HepG2 (cell line): ENCODE measurements around the gene ALDH18A1. TPM values are rescaled to one million over a fixed set of nuclear protein-coding genes. Genes with fewer than 3 reads are reported as not detected.
A peak's percentile ranks its signal among the peaks of the same experiment; 100 is the strongest.

Experiments used
- EZH2 ChIP-seq: conservative IDR thresholded peaks from 2 replicates; pipeline ENCODE4 v1.6.1; 2012; ENCODE audit warnings: mild to moderate bottlenecking, low read depth, low read length, moderate library complexity
- FOXC1 ChIP-seq: sonication (generic); formaldehyde crosslinking; IDR thresholded peaks from 2 replicates; pipeline ENCODE4 v1.8.0; 2022; ENCODE audit warnings: mild to moderate bottlenecking, missing genetic modification reagents, borderline replicate concordance
- GATAD2A ChIP-seq: IDR thresholded peaks from 2 replicates; pipeline ENCODE4 v1.6.1; 2016
- HNRNPK ChIP-seq: fragments of 200-400 bp; formaldehyde crosslinking; IDR thresholded peaks from 2 replicates; pipeline ENCODE4 v1.6.1; 2018; ENCODE audit warnings: low read length, low read depth, moderate library complexity, mild to moderate bottlenecking; ENCODE audit not compliant: poor library complexity, severe bottlenecking
- MAF1 ChIP-seq: sonication (generic); formaldehyde crosslinking; IDR thresholded peaks from 2 replicates; pipeline ENCODE4 v1.5.0; 2020; ENCODE audit warnings: missing genetic modification reagents, borderline replicate concordance
- NR2F1 ChIP-seq, 2 experiments: fragments of 450-650 bp in 1 of 2; formaldehyde crosslinking in 1 of 2; IDR thresholded peaks; 2 replicates each; pipeline versions ENCODE4 v1.5.0 to v1.6.1; 2016 to 2020; ENCODE audit warnings: mild to moderate bottlenecking in 1 of 2, missing compliant biosample characterization in 1 of 2, missing genetic modification reagents in 1 of 2, moderate library complexity in 1 of 2
- NR2F2 ChIP-seq: IDR thresholded peaks from 2 replicates; pipeline ENCODE4 v1.6.1; 2012; ENCODE audit warnings: low read depth, inconsistent platforms, borderline replicate concordance
- REST ChIP-seq, 2 experiments: IDR thresholded peaks; 2 replicates each; pipeline ENCODE4 v1.6.1; 2011 to 2012; ENCODE audit warnings: low read length in 2 of 2, borderline replicate concordance in 1 of 2, low read depth in 1 of 2, mild to moderate bottlenecking in 1 of 2, moderate library complexity in 1 of 2
- SMAD3 ChIP-seq: sonication (generic); formaldehyde crosslinking; IDR thresholded peaks from 2 replicates; pipeline ENCODE4 v1.4.0; 2020; ENCODE audit warnings: missing genetic modification reagents
- SP2 ChIP-seq: sonication (generic); formaldehyde crosslinking; IDR thresholded peaks from 2 replicates; pipeline ENCODE4 v1.5.1; 2020; ENCODE audit warnings: mild to moderate bottlenecking, missing genetic modification reagents
- TARDBP ChIP-seq: sonication (generic); formaldehyde crosslinking; IDR thresholded peaks from 2 replicates; pipeline ENCODE4 v1.8.0; 2022; ENCODE audit warnings: mild to moderate bottlenecking, missing genetic modification reagents
- TGIF2 ChIP-seq: IDR thresholded peaks from 2 replicates; pipeline ENCODE4 v1.6.1; 2016; ENCODE audit warnings: control low read depth, missing compliant biosample characterization
- THAP8 ChIP-seq: sonication (generic); formaldehyde crosslinking; IDR thresholded peaks from 2 replicates; pipeline ENCODE4 v1.5.1; 2020; ENCODE audit warnings: missing genetic modification reagents, mild to moderate bottlenecking, borderline replicate concordance
- ZBTB38 ChIP-seq: sonication (generic); formaldehyde crosslinking; IDR thresholded peaks from 2 replicates; pipeline ENCODE4 v1.5.1; 2020; ENCODE audit warnings: mild to moderate bottlenecking, missing genetic modification reagents
- ZBTB39 ChIP-seq: sonication (generic); formaldehyde crosslinking; IDR thresholded peaks from 2 replicates; pipeline ENCODE4 v1.5.0; 2020; ENCODE audit warnings: missing genetic modification reagents
- ZNF234 ChIP-seq: sonication (generic); formaldehyde crosslinking; conservative IDR thresholded peaks from 2 replicates; pipeline ENCODE4 v1.5.1; 2020; ENCODE audit warnings: mild to moderate bottlenecking, missing genetic modification reagents
- ZNF3 ChIP-seq: IDR thresholded peaks from 2 replicates; pipeline ENCODE4 v1.7.0; 2017; ENCODE audit warnings: inconsistent platforms
- ZNF30 ChIP-seq: sonication (generic); formaldehyde crosslinking; IDR thresholded peaks from 2 replicates; pipeline ENCODE4 v1.5.0; 2020; ENCODE audit warnings: mild to moderate bottlenecking, missing genetic modification reagents
- ZNF768 ChIP-seq: sonication (generic); formaldehyde crosslinking; IDR thresholded peaks from 2 replicates; pipeline ENCODE4 v1.4.0; 2020; ENCODE audit warnings: missing genetic modification reagents
- ZNF788 ChIP-seq: sonication (generic); formaldehyde crosslinking; IDR thresholded peaks from 2 replicates; pipeline ENCODE4 v1.5.0; 2020; ENCODE audit warnings: mild to moderate bottlenecking, missing genetic modification reagents, borderline replicate concordance
- ZSCAN5A ChIP-seq: sonication (generic); formaldehyde crosslinking; IDR thresholded peaks from 2 replicates; pipeline ENCODE4 v1.8.0; 2022; ENCODE audit warnings: mild to moderate bottlenecking, missing genetic modification reagents, borderline replicate concordance
- polyA plus RNA-seq, 8 experiments: library from polyadenylated mRNA; depleted of rRNA in 3 of 8; stranded (reverse) in 7 of 8; unstranded in 1 of 8; fragments of >200 nt; fragmentation: Illumina TruSeq in 4 of 8; extraction: Trizol in 4 of 8; gene quantifications; 2 replicates each; pipeline versions ENCODE4 v1.2.1 to v1.2.3, GENCODE V29; 2011 to 2016; ENCODE audit warnings: low read depth in 4 of 8, missing spikeins in 1 of 8, mixed read lengths in 1 of 8; ENCODE audit not compliant: insufficient read depth in 1 of 8
- total RNA-seq, 5 experiments: library from RNA; depleted of rRNA; stranded (reverse); fragments of >200 nt; fragmentation: Illumina TruSeq; extraction: Trizol; gene quantifications; 2 replicates each; pipeline ENCODE4 v1.2.3, GENCODE V29; 2016; ENCODE audit warnings: low read depth in 1 of 5

ALDH18A1 gene
- total and polyA plus RNA-seq, 2 of the 13 experiments (the other 11 are each of a cell fraction or from before 2014, with no cell fraction given), result 180 to 263 TPM

GRCh38 chr10:95655571-95656290 is 780 bp downstream of the ALDH18A1 start (continued):
- TF ChIP-seq MAF1 (CRISPR knock-in tag) (no peak), SP2 (CRISPR knock-in tag) (peak; percentile 47; the same call in 1 of the 2 replicates), GATAD2A (CRISPR knock-in tag) (0 out of 2 replicates have a peak, but pooled peaks have one; percentile 10), TGIF2 (peak; percentile 50; the same call in 1 of the 2 replicates), ZNF234 (CRISPR knock-in tag) (peak; percentile 86; the same call in 1 of the 2 replicates), EZH2 (no peak), TARDBP (CRISPR knock-in tag) (0 out of 2 replicates have a peak, but pooled peaks have one; percentile 54), ZNF788 (no peak), ZBTB39 (CRISPR knock-in tag) (0 out of 2 replicates have a peak, but pooled peaks have one; percentile 3), NR2F2 (peak; percentile 11; the same call in 1 of the 2 replicates), SMAD3 (CRISPR knock-in tag) (no peak), NR2F1 (CRISPR knock-in tag; IDR thresholded peaks at IDR 0.05) (0 out of 4 replicates have a peak, but pooled peaks of 1 of the 2 experiments have one; percentile 32), ZNF768 (CRISPR knock-in tag) (0 out of 2 replicates have a peak, but pooled peaks have one; percentile 2), ZBTB38 (CRISPR knock-in tag) (peak; percentile 55), REST (IDR thresholded peaks at IDR 0.05; ENCODE audit: borderline replicate concordance in 1 of 2, low read depth in 1 of 2, low read length in 2 of 2) (no peak), FOXC1 (CRISPR knock-in tag) (0 out of 2 replicates have a peak, but pooled peaks have one; percentile 1), ZSCAN5A (0 out of 2 replicates have a peak, but pooled peaks have one; percentile 59), THAP8 (CRISPR knock-in tag) (0 out of 2 replicates have a peak, but pooled peaks have one; percentile 64), ZNF3 (CRISPR knock-in tag) (no peak), ZNF30 (CRISPR knock-in tag) (0 out of 2 replicates have a peak, but pooled peaks have one; percentile 9), HNRNPK (no peak)
- TF ChIP-seq, all 625 proteins: peak for 28
